MV-4-11 (cell line): Measurements from ENCODE around the gene MYOCD.

Source experiments
- DNase-seq: peaks from one replicate; lab custom pipeline; 2025; lab: John Stamatoyannopoulos, UW

MYOCD gene

GRCh38 chr17:12712941-12713340, 47.3 kb downstream of the MYOCD start:
- DNase-seq = no peak

GRCh38 chr17:12719948-12720347, 54.3 kb downstream of the MYOCD start:
- DNase-seq = no peak

- DNase-seq = no peak
Observed at GRCh38 chr17:12721581-12721980, 55.9 kb downstream of the MYOCD start.

GRCh38 chr17:12722282-12722681, 56.6 kb downstream of the MYOCD start:
- no peak for DNase-seq

GRCh38 chr17:12726131-12726530, 60.4 kb downstream of the MYOCD start:
- DNase-seq = no peak

- DNase-seq = no peak
Observed at GRCh38 chr17:12727076-12727760, 61.5 kb downstream of the MYOCD start.

- DNase-seq = no peak
Observed at GRCh38 chr17:12727881-12728280, 62.2 kb downstream of the MYOCD start.

GRCh38 chr17:12729086-12729485, 63.4 kb downstream of the MYOCD start:
- no peak for DNase-seq

GRCh38 chr17:12730421-12730820, 64.7 kb downstream of the MYOCD start:
- DNase-seq = no peak

- DNase-seq = no peak
Observed at GRCh38 chr17:12730931-12731521, 65.3 kb downstream of the MYOCD start.

GRCh38 chr17:12731839-12732238, 66.1 kb downstream of the MYOCD start:
- DNase-seq = no peak

GRCh38 chr17:12732366-12732765, 66.7 kb downstream of the MYOCD start:
- DNase-seq = no peak

- no peak for DNase-seq
Observed at GRCh38 chr17:12734926-12735325, 69.2 kb downstream of the MYOCD start.

- DNase-seq = no peak
Observed at GRCh38 chr17:12735517-12735916, 69.8 kb downstream of the MYOCD start.

- DNase-seq = no peak
Observed at GRCh38 chr17:12736526-12736925, 70.8 kb downstream of the MYOCD start.

GRCh38 chr17:12737740-12738469, 72.2 kb downstream of the MYOCD start:
- no peak for DNase-seq

- DNase-seq = no peak
Observed at GRCh38 chr17:12738624-12739023, 72.9 kb downstream of the MYOCD start.

GRCh38 chr17:12739500-12739899, 73.8 kb downstream of the MYOCD start:
- DNase-seq = no peak

GRCh38 chr17:12743046-12743445, 77.4 kb downstream of the MYOCD start:
- DNase-seq = no peak

GRCh38 chr17:12744298-12744697, 78.6 kb downstream of the MYOCD start:
- no peak for DNase-seq

- no peak for DNase-seq
Observed at GRCh38 chr17:12744786-12745185, 79.1 kb downstream of the MYOCD start.

- no peak for DNase-seq
Observed at GRCh38 chr17:12745486-12745885, 79.8 kb downstream of the MYOCD start.

- no peak for DNase-seq
Observed at GRCh38 chr17:12756786-12757185, 91.1 kb downstream of the MYOCD start.
